GM04504 (cell line): ENCODE data around the gene MYO18A.

Experiments
- DNase-seq: peaks from one replicate; pipeline ENCODE4 v3.0.0-alpha.2; 2012; ENCODE audit warnings: low read depth

MYO18A gene

GRCh38 chr17:29168079-29168758 is 12.0 kb downstream of the MYO18A start:
- no peak for DNase-seq

- DNase-seq: no peak
These were observed 12.7 kb downstream of the MYO18A start for GRCh38 chr17:29167393-29168078.

GRCh38 chr17:29166507-29166887 is 13.7 kb downstream of the MYO18A start:
- no peak for DNase-seq

GRCh38 chr17:29165800-29166506 is 14.2 kb downstream of the MYO18A start:
- no peak for DNase-seq

GRCh38 chr17:29165261-29165660 is 14.9 kb downstream of the MYO18A start:
- DNase-seq: no peak

- no peak for DNase-seq
These were observed 16.6 kb downstream of the MYO18A start for GRCh38 chr17:29163563-29163962.

GRCh38 chr17:29162909-29163341 is 17.3 kb downstream of the MYO18A start:
- DNase-seq: no peak

GRCh38 chr17:29162082-29162908 is 17.9 kb downstream of the MYO18A start:
- DNase-seq: no peak

- no peak for DNase-seq
These were observed 19.9 kb downstream of the MYO18A start for GRCh38 chr17:29160253-29160652.

- no peak for DNase-seq
These were observed 20.8 kb downstream of the MYO18A start for GRCh38 chr17:29159306-29159860.

GRCh38 chr17:29158488-29159275 is 21.5 kb downstream of the MYO18A start:
- DNase-seq: no peak

- DNase-seq: no peak
These were observed 22.1 kb downstream of the MYO18A start for GRCh38 chr17:29158096-29158487.

GRCh38 chr17:29157310-29157709 is 22.9 kb downstream of the MYO18A start:
- DNase-seq: no peak

- DNase-seq: no peak
These were observed 23.4 kb downstream of the MYO18A start for GRCh38 chr17:29156781-29157180.

GRCh38 chr17:29155966-29156338 is 24.2 kb downstream of the MYO18A start:
- DNase-seq: no peak

GRCh38 chr17:29155227-29155965 is 24.8 kb downstream of the MYO18A start:
- DNase-seq: no peak

- DNase-seq: no peak
These were observed 25.5 kb downstream of the MYO18A start for GRCh38 chr17:29154516-29155226.

- DNase-seq: no peak
These were observed 28.6 kb downstream of the MYO18A start for GRCh38 chr17:29151567-29151966.

- no peak for DNase-seq
These were observed 30.0 kb downstream of the MYO18A start for GRCh38 chr17:29150161-29150560.
